Measurements from ENCODE around the gene RIN1.
"Not testable (repeated sequence)": the region's sequence is repeated elsewhere in the genome, so short reads cannot be mapped to it uniquely, and the experiment has no call there.

RIN1 gene

DNA sequence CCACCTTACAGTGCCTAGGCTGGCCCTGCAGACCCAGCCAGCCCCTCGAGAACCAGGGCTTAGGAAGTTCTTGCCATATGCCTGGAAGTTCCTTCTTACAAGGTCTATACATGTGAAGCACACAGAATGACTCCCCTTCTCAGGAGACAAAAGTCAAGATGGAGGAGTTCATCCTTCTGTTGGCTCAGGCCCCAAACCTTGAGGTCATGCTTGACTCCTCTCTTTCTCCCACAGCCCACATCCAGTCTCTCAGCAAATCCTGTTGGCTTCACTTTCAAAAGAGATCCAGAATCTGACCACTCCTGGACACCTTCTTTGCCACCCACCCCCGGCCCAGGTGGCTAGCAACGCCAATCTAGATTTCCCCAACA lies 17.6 kb downstream of the RIN1 start:
- no peak for DNase-seq

- DNase-seq: peak; percentile 92 to 97 (median 94)
These were observed 18.3 kb downstream of the RIN1 start for GRCh38 chr11:66317723-66318599.

GRCh38 chr11:66317322-66317722 lies 18.9 kb downstream of the RIN1 start:
- peak; percentile 49 to 75 (median 55) for DNase-seq

- DNase-seq: no peak
These were observed 19.4 kb downstream of the RIN1 start, which contains the start of gene CD248 for GRCh38 chr11:66316849-66317251. Gene CD248, minus strand, starts transcription at chr11:66317044. Its CDS starts 17 bp downstream, at chr11:66317027.

DNA sequence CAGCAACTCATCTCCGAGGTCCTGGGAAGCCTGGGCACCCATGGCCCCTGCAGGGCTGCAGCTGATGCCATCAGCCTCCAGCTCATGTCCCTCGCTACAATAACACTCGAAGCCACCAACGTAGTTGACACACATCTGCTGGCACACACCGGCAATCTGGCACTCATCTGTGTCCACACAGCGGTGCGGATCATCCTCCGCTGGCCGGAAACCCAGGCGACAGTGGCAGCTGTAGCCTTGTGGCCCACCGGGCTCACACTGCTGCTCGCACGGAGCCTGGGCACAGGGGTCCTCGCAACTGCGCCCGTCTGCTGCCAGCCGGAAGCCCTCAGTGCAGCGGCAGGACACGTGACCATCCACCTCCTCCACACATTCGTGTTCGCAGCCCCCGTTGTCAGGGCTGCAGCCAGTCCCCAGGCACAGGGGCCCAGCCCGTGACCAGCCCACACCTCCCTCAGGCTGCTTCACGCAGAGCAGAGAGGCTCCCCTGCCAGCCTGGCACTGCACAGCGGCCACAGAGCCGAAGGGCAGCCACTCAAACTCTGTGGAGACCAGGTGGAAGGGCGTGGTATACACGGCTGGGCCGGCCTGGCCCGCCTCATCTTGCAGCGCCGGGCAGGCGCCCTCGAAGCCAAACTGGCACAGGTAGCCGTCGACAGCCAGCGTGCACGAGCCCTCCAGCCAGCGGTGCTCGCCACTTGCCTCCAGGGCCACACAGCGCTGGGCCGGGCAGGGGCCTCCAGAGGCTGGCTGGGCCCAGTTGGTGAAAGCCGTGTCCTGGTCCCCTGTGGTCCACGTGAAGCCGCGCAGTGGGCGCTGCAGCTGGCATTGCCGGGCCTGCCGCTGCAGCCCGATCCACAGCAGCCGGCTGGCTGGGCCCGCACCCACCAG lies 20.1 kb downstream of the RIN1 start:
- no peak for DNase-seq

GRCh38 chr11:66315498-66315885 lies 20.7 kb downstream of the RIN1 start:
- no peak for DNase-seq

DNA sequence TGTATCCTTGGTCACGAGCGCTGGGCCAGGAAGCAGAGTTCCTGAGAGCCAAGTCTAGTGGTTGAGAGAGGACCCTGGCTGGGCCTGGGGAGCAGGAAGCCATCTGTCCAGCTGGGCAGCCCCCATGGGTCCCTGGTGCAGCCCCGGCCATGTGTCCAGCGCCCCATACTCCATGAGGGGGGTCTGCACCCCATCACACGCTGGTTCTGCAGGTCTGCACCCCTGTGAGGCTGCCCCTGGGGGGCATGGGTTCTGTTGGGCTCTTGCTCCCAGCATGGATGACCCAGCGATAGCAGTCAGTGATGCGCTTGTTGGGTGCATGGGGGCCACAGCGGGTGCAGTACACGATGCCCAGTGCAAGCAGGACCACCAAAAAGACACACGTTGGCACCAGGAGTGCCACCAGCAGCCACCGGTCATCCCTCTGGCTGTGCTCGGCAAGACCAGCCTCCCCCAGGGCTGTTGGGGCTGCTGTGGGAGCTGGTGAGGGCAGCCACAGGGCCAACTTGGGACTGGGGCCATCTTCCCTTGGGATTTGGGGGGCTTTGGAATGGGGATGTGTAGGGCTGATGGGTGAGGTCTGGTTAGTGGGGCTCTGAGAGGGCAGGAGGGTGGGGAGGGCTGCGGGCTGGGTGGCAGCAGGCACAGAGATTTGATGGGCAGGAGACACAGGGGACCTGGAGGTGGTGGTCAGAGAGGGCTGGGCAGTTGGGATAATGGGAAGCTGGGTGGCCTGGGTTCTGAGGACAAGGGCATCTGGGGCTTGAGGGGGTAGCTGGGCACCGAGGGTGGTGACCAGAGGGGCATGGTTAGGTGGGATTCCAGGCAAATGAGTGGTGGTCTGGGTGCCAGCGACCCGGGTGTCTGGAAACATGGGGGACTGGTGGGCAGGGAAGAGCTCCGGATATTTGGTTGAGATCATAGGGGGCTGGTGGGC lies 21.4 kb downstream of the RIN1 start:
- no peak for DNase-seq

DNA sequence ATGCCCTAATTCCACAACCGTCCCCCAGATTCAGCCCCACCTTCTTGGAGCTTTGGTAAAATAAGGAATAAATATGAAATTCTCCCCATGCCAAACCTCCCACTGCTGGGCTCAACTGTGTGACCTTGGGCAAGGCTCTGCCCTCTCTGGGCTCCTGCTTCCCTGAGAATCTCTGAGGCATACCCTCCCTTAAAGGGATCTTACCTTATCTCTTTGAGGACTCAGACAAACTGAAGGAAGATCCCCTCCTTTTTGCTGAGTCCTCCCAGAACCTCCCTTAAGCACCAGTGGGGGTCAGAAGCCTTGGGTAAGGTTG lies 22.1 kb downstream of the RIN1 start:
- no peak for DNase-seq

DNA sequence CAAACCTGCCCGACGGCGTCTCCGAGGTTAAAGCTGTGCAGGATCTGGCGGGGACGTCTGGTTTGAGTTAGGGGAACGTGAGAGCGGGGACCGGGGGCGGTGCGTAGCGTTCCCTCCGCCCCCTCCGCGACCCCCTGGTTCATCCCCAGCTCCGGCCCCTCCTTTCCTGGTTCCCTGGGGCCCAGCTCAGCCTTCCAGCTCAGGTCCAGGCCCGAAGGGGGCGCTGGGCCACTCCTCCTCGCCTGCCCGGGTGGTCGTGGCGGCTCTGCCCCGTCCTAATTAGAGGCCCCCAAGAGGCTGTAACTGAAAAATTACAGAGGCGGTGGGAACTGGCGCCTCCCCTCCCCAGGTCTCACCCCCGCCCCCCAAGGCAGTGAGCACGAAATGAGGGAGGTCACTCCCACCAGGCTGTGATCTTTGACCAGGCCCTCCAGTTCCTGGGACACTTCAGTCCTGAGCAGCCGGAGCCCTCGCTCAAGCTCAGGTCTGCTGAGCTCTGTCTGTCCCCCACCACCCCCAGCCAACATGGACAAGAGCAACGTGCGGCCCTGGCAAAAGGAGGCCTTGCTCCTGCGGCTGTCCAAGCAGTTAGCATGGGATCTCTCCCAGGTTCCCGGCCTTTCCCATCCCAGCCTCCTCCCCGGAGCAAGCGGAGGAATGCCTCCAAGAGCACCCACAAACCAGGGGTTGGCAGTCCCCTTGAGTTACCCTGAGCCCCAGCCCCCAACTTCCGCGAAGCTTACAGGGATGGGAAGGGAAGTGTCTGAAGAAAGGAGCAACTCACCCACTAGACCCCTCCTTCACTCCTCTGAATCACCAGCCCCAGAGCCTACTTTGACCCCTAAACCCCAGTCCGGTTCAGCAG lies 22.7 kb downstream of the RIN1 start:
- peak in 1 of 4 experiments; percentile 27 for DNase-seq

DNA sequence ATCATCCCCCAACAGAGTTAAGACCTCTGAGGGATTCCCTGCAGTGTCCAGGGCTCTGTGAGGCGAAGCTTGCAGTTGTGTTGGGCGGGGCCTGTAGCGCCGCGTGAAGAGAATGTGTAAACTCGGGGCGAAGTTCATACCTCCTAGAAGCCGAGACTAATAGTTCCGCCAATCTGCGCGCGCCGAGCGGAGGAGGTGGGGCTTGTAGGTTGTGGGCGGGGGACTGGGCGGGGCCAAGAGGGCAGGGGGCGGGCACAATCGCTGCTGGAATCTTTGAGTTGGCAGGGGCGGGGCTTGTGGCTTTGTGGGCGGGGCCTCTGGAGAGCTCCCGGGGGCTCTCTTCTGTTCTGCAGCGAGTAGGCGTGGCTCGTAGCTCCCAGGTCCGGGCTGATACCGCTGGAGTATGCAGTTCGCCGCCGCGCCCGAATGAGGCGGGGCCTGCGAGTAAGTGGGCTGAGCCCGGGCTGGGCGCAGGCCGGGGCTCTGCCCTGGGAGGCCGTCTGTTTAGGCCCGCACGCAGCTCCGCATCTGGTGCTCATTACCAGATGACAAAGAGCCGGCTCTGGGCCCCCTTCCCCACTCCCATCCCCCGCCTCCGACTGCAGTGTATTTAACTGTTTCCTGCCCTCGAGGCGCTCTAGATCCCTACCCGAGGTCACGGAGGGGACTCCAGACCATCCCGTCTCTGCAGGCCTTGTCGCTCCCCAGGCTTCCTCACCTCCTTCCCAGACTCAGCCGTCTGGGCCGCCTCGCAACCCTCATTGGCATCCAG lies 23.5 kb downstream of the RIN1 start:
- DNase-seq: peak; percentile 98 to 99 (median 99)

DNA sequence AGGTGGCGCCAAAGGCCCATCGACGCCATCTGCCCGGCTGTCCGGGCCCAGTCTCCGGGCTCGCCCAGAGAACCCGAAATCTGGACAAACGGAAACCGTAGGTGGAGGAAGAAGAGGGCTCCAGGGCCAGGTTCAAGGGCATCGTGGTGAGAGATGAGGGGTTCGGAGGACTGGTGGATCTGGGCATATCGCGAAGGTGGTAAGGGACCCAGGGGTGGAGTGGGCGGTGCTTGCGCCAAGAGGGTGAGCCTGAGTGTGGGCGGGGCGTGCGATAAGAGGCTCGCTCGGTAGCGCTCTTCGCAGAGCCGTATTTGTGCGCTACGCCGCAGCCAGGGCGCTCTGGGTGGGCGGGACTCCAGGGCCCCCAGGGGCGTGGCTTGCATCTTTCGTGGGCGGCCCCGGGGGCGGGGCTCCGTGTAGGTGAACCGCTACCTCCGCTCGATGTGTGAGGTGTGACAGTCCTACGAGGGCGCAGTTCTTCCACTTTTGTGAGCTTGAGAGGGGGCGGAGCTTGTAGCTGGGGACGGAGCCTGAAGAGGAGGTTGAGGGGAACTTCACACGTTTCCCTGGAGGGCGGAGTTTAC lies 24.2 kb downstream of the RIN1 start:
- DNase-seq: peak; percentile 88 to 97 (median 94)

DNA sequence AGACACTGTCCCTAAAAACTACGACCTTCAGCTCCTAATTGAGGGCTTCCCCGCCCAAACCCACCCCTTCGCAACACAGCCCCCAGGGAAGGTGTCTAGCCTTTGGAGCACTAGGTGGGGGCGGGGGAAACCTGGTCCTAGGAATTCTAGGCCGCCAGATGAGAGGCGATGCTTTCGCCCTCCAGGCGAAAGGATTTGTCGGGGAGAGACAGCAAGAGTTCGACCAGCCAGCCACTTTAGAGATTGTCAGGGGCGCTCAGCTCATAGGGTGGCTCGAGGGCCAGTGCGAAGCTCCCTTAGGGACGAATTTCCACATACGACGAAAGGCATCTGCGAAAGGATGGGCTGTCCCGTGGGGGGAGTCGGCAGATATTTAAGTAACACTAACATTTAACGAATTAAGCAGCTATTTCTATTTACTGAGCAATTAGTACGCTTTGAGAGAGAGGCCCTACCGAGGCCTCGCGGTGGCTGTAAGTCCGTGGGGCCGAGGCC lies 24.7 kb downstream of the RIN1 start:
- DNase-seq: no peak

DNA sequence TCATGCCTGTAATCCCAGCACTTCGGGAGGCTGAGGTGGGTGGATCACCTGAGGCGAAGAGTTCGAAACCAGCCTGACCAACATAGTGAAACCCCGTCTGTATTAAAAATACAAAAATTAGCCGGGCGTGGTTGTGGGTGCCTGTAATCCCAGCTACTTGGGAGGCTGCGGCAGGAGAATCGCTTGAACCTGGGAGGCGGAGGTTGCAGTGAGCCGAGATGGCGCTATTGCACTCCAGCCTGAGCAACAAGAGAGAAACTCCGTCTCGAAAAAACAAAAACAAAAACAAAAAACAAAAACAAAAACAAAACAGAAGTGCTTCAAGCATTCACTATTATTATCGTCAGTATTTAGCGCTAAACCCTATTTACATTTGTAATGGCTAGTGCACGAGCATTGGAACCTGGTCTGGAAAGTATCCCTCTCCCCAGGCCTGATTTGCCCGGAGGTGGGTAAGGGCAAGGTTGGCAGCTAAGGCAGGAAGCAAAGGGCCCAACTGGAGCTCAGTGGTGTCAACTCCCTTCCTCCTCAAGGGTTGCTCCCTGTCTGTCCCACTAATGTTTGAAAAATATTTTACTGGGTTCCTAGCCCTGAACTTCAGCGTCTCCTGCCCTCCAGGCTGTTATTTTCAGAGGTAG lies 25.3 kb downstream of the RIN1 start:
- not testable (repeated sequence) for DNase-seq

DNA sequence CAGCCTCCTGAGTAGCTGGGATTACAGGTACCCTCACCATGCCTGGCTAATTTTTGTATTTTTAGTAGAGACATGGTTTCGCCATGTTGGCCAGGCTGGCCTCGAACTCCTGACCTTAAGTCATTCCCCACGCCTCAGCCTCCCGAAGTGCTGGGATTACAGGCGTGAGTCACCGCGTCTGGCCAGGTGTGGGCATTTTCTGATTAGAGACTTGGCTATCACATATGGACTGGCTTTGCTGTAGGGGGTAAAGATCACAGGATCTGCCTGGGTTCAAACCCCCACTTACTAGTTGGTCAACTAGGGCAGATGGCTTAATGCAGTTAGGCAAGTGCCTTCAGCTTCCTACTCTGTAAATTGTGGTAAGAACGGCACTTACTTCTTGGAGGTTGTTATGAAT lies 25.9 kb downstream of the RIN1 start:
- no peak for DNase-seq

GRCh38 chr11:66309475-66309874 lies 26.8 kb downstream of the RIN1 start:
- DNase-seq: no peak

DNA sequence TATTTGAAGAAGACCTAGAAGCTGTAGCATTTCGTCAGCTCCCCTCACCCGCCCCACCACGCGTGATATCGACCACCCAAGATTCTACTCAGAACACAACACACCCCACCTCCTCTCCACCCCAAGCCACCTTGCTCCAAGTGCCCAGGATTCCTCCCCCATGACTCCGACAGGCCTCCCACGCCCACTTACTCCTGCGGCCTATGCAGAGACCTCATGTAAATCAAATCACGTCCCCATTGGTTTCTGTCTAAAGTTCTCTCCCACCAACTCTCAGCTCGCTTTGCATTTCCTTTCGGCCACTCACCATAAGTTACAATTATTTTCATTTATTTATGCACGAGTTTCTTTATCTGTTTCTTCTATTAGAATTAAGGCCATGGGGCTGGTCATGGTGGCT lies 33.6 kb downstream of the RIN1 start:
- DNase-seq: no peak

GRCh38 chr11:66299186-66299585 lies 37.0 kb downstream of the RIN1 start:
- peak; percentile 64 to 85 (median 80) for DNase-seq

GRCh38 chr11:66297610-66298009 lies 38.6 kb downstream of the RIN1 start:
- DNase-seq: no peak

Data from suppressor macrophage (primary cell).